ENCODE measurements around the gene LAIR1.
"Not testable (repeated sequence)": the region's sequence is repeated elsewhere in the genome, so short reads cannot be mapped to it uniquely, and the experiment has no call there.

LAIR1 gene

GRCh38 chr19:54341295-54341694 is 23.4 kb downstream of the LAIR1 start:
- DNase-seq (ENCODE audit: low spot score), result peak; percentile 35

- DNase-seq (ENCODE audit: low spot score), result no peak
Observed at GRCh38 chr19:54339646-54340358, 24.9 kb downstream of the LAIR1 start.

- DNase-seq (ENCODE audit: low spot score), result no peak
Observed at GRCh38 chr19:54338521-54338920, 26.2 kb downstream of the LAIR1 start.

GRCh38 chr19:54337858-54338230 is 26.9 kb downstream of the LAIR1 start:
- DNase-seq (ENCODE audit: low spot score), result no peak

- no peak for DNase-seq (ENCODE audit: low spot score)
Observed at GRCh38 chr19:54336893-54337857, 27.6 kb downstream of the LAIR1 start.

DNA sequence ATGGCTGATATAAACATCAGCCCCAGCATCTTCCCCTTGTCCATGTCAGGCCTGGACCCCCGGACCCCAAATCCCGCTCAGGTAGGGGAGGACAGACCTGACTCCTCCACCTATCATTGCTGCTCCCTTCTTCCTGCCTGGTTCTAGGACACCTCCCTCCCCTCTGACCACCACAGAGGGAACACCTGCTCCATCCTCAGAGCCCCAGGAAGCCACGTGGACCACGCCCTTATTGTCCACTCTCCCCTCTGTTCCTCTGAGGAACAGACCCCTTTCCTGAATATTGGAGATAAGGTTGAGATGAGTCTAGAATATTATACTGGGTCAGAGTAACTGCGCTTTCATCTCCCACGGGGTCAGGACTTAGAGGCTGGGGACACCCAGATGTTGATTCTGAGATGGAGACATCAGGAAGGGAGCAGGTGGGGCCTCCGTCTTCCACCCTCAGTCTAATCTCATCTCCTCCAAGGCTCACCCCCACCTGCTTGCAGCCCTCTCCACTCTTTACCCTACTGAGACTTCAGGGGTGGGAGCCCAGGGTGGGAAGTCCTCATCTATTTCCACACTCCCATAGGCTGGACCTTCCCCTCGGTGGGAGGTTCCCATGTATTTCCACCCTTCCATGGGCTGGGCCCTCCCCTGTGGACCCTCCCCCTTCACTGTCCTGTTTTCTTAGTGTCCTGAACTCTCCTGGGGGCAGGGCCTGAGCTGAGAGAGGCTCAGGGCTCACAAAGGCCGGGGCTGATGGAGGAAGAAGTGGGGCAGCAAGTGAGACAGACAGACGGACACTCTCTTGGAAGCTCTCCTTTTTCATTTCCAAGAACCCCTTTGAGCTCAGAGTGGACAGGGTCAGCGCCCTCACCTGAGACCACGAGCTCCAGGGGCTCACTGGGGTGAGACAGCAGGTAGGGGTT is 28.5 kb downstream of the LAIR1 start:
- no peak for DNase-seq (ENCODE audit: low spot score)

GRCh38 chr19:54335164-54335563 is 29.6 kb downstream of the LAIR1 start:
- no peak for DNase-seq (ENCODE audit: low spot score)

DNA sequence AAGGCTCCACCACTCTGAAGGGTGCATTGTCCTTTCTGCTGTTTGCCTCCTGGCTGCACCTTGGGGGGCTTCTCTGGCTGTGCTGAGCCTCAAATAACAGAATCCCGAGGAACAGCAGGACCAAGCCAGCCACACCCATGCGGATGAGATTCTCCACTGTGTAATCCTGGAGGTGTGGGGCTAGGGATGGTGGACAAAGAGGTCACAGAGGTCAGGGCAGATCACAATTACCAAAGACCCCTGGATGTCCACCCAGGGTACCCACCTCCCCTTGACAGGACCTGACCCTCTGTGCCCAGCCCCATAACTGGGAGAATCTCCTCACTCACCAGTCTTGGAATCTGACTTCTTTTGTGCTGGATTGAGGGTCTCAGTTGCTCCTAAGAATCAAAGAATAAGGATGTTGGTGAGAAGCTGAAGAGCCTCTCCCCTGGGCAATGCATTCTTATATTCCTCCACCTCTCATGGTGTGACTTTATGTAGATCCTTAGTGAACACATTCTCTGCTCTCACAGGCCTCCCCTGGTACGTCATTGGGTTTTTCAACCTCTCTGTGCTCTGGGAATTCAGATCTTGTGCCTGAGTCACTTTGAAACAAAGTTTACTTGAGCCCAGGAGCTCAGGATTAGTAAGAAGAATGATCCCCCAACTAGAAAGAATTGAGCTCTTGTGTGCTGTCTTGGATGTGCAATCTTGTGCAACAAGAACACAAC is 31.0 kb downstream of the LAIR1 start:
- no peak for DNase-seq (ENCODE audit: low spot score)

- no peak for DNase-seq (ENCODE audit: low spot score)
Observed at GRCh38 chr19:54332149-54332548, 32.6 kb downstream of the LAIR1 start.

DNA sequence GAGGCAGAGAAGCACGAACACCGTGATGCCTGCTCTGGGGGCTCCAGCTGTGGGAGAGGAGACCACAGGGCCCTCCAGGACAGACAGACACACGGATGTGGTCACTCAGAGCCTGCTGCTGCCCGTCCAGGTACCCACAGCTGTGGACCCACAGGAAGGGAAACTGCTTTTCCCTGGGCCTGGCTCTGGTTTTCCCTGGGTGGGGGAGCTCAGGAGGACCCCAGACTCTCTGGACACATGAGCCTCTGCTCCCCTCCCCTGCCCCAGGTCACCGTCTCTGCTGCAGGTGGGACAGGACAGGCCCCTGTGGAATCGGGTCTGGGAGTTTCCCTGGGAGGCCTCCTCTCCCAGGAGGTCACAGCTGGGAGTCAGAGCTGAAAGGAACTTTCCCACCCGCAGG is 33.1 kb downstream of the LAIR1 start:
- DNase-seq (ENCODE audit: low spot score), result no peak

- no peak for DNase-seq (ENCODE audit: low spot score)
Observed at GRCh38 chr19:54329476-54330165, 35.1 kb downstream of the LAIR1 start.

- DNase-seq (ENCODE audit: low spot score), result not testable (repeated sequence)
Observed at GRCh38 chr19:54328781-54329180, 36.0 kb downstream of the LAIR1 start.

DNA sequence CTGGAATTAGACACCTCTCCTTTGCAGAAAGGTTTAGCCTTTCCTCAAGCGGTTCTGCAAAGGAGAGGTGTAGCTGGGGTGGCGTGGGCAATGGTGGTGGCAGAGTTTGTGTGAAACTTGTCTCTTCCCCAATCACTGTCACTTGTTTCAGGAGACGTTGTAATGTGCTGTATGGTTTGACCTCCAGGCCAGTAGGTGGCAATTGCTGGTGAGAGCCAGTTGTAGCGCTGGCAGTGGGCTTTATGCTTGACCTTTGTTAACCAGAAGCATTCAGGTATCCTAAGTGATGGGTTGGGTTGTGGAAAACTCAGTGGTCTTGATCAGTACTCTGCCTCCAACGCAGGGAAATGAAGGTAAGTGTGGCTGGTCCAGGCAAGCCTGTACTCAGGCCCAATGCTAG is 39.1 kb downstream of the LAIR1 start:
- no peak for DNase-seq (ENCODE audit: low spot score)

DNA sequence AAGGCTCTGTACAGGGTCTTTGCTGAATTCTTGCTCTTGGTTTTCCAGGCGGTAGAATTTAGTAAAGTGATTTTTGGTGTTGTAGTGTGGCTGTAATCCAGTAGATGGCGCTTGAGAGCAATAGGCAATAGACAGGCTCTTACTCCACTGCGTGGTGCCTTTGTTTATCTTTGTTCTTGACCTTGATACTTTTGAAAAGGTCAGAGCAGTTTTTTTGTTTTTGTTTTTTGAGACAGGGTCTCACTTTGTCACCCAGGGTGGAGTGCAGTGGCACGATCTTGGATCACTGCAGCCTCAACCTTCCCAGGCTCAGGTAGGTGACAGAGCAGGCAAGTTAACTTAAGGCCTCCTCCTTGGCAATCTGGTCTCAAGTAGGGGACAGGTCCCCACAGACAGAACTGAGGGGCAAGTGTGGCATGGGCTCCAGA is 39.5 kb downstream of the LAIR1 start:
- DNase-seq (ENCODE audit: low spot score), result peak; percentile 66

DNA sequence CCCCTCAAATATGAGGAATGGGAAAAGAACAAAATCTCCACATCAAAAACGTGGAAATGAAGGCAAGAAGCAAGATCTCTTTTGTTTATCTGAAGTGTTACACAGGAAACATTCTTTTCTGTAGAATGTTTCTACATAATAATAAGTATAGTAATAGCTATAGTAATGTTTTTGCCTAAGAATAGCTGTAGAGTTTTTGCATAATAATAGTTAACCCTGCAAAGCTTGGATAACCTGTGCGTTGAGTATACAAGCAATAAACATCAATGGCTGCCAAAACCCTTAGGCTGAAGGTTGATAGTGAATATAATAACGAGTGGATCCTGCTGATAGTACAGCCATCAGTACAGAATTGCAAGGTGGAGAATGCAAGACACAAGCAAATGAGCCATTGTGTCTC is 40.7 kb downstream of the LAIR1 start:
- no peak for DNase-seq (ENCODE audit: low spot score)

DNA sequence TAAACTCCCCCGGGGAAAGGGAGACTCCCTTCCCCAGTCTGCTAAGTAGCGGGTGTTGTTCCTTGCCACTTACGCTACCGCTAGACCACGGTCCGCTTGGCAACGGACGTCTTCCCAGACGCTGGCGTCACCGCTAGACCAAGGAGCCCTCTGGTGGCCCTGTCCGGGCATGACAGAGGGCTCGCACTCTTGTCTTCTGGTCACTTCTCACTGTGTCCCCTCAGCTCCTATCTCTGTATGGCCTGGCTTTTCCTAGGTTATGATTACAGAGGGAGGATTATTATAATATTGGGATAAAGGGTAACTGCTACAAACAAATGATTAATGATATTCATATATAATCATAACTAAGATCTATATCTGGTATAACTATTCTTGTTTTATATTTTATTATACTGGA is 41.8 kb downstream of the LAIR1 start:
- not testable (repeated sequence) for DNase-seq (ENCODE audit: low spot score)

DNA sequence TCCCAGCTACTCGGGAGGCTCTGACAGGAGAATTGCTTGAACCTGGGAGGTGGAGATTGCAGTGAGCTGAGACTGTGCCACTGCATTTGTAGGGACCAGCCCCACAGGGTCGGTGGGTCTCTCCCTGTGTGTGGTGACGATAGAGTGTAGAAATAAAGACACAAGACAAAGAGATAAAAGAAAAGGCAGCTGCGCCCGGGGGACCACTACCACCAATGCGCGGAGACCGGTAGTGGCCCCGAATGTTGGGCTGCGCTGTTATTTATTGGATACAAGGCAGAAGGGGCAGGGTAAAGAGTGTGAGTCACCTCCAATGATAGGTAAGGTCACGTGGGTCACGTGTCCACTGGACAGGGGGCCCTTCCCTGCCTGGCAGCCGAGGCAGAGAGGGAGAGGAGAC is 42.4 kb downstream of the LAIR1 start:
- DNase-seq (ENCODE audit: low spot score), result not testable (repeated sequence)

GRCh38 chr19:54319892-54320670 is 44.6 kb downstream of the LAIR1 start:
- DNase-seq (ENCODE audit: low spot score), result no peak

DNA sequence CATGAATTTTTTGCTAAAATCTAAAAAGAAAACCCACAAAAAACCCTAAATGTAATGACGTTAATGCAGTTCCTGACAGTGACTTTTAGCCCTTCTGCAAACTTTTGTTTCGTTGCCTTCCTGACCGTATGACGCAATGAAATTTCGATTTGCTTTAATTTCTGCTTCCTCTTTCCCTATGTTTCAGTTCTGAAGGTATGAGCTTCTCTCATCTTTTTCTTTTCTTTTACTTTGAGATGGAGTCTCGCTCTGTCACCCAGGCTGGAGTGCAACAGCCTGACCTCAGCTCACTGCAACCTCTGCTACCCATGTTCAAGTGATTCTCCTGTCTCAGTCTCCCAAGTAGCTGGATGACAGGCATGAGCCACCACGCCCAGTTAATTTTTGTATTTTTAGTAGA is 45.7 kb downstream of the LAIR1 start:
- DNase-seq (ENCODE audit: low spot score), result no peak

DNA sequence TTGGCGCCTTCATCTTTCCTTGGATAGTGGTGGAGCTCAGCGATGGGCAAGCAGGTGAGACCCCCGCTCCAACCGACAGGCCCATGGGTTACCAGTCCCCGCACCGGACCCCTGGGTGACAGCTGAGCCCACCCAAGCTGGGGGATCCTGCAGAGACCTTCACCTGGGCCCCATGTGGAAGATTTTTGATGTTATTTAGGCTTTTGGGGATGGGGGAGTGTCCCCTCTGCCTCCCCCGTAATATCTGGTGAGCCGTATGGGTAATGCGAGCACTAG is 46.8 kb downstream of the LAIR1 start:
- DNase-seq (ENCODE audit: low spot score), result no peak
